Measurements from ENCODE around the gene WLS. TPM values are rescaled to one million over a fixed set of nuclear protein-coding genes. Genes with fewer than 3 reads are reported as not detected.
"Not testable (repeated sequence)": the region's sequence is repeated elsewhere in the genome, so short reads cannot be mapped to it uniquely, and the experiment has no call there.

Gene WLS
- total RNA-seq, 1 donor from 2014 or later = not detected

DNA sequence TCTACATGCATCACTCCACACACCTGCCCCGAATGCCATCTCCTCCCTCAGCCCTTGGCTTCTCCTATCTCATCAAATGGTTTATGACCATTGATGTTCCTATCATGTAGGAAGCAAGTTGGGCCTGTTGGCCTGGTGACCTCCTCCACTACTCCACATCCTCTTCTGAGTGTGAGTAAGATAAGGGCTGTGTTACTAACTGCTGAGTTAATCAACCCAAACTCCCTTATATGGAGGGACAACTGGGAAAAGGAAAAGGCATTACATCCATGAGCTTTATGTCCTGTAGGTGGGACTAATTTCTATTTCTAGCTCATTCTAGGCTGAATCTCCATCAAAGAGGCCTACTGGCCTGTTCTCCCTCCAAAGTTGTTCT lies 57.6 kb downstream of the WLS start:
- intact Hi-C loops (cut with micrococcal nuclease) = no loop called here
- ChIA-PET POLR2A (no interaction called here), CTCF (no interaction called here)
- DNase-seq (no peak), ATAC-seq (ENCODE audit: low read depth) (no peak)
- Mint-ChIP-seq H3K36me3 (ENCODE audit: low read depth) (no peaks in the 10 kb centered on the region), H3K27me3 (no peaks in the 10 kb centered on the region), H3K4me3 (no peak overlapping the region), H3K4me1 (peaks cover 3% of the 10 kb centered on the region), H3K9me3 (no peaks in the 10 kb centered on the region), H3K27ac (no peak overlapping the region)
- TF ChIP-seq CTCF (IDR thresholded peaks at IDR 0.05) = no peak

DNA sequence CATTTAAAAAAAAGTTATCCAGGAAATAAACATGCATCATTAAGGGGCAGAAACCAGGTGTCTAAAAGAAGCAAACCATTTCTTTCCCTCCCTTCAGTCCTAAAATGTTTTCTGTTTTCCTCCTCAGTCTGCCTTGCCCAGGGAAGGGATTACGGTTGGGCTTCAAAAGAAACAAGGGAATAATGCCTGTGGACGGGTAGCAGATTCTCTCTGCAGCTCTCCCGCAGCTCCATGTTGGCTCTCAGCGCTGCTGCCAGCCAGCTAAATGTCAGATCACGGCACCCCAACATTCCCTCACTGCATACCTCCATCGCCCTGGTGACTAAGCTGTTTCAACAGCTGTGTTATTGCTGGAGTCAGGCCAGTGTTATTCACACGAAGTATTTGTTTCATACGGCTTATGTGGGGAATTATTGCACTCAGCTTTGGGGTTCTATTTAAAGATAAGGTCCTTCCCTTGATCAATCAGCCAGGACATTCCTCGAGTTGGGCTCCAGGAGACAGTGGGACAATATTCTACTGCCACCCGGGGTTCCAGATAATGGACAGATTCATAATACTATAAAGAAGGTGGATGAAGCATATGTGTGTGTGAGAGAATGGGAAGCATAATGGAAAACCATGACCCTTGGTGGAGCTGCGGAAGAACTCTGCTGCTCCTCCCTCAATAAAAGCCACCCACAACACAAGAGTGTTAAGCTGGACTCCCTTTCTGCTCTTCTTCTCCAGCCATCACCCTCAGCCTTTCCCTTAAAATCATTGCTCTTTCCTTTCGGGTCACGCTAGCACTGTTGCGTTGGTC lies 58.2 kb downstream of the WLS start:
- H3K27me3 Mint-ChIP-seq = no peaks in the 10 kb centered on the region
- intact Hi-C loops (cut with micrococcal nuclease) = no loop called here
- POLR2A ChIA-PET = no interaction called here
- CTCF ChIA-PET = no interaction called here
- no peaks in the 10 kb centered on the region for H3K9me3 Mint-ChIP-seq
- H3K36me3 Mint-ChIP-seq (ENCODE audit: low read depth) = no peaks in the 10 kb centered on the region
- no peak for TF ChIP-seq CTCF (IDR thresholded peaks at IDR 0.05)
- H3K4me3 Mint-ChIP-seq = no peak overlapping the region
- H3K27ac Mint-ChIP-seq = no peak overlapping the region
- no peak for ATAC-seq (ENCODE audit: low read depth)
- H3K4me1 Mint-ChIP-seq = peaks cover 3% of the 10 kb centered on the region
- DNase-seq = no peak

DNA sequence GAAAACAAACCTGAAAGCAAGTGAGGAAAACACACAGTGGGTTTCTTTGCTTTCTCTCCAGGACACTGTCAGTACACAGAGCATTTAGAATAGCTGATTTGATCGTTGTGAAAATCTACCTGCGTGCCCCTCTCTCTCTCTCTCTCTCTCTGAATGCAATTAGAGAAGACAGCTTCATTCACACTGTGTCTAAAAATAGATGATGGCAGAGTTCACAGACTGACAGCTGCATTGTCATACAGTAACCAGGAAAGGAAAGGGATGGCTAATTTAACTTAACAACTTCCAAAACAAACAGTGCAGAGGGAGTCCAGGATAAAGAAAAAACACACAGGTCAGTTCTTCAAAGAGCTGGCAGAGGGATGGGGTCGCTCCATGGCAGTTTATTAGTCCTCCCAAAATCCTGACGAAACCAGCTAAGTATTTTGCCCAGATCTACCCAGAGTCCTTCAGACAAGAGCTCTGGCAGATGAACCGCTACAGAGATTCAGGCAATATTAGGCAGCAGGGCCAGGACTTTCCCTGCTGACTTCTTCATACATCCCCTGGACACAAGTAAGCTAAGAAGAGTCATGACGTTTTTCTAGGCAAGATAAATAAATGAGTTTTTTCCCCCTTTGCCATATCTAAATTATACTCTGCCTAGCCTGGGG lies 58.9 kb downstream of the WLS start:
- ATAC-seq (ENCODE audit: low read depth) (no peak), DNase-seq (no peak)
- Mint-ChIP-seq H3K27ac (no peak overlapping the region), H3K36me3 (ENCODE audit: low read depth) (no peaks in the 10 kb centered on the region), H3K4me3 (no peak overlapping the region), H3K4me1 (no peaks in the 10 kb centered on the region), H3K27me3 (no peaks in the 10 kb centered on the region), H3K9me3 (no peaks in the 10 kb centered on the region)
- ChIA-PET POLR2A (no interaction called here), CTCF (no interaction called here)
- no peak for TF ChIP-seq CTCF (IDR thresholded peaks at IDR 0.05)
- intact Hi-C loops (cut with micrococcal nuclease) = no loop called here

- POLR2A ChIA-PET; H3K4me1 Mint-ChIP-seq; DNase-seq; H3K4me3 Mint-ChIP-seq; H3K27me3 Mint-ChIP-seq; H3K9me3 Mint-ChIP-seq; CTCF ChIA-PET; intact Hi-C loops (cut with micrococcal nuclease); H3K36me3 Mint-ChIP-seq (ENCODE audit: low read depth); ATAC-seq (ENCODE audit: low read depth); H3K27ac Mint-ChIP-seq: not testable (repeated sequence)
These were observed 60.5 kb downstream of the WLS start for GRCh38 chr1:68171795-68172194.

DNA sequence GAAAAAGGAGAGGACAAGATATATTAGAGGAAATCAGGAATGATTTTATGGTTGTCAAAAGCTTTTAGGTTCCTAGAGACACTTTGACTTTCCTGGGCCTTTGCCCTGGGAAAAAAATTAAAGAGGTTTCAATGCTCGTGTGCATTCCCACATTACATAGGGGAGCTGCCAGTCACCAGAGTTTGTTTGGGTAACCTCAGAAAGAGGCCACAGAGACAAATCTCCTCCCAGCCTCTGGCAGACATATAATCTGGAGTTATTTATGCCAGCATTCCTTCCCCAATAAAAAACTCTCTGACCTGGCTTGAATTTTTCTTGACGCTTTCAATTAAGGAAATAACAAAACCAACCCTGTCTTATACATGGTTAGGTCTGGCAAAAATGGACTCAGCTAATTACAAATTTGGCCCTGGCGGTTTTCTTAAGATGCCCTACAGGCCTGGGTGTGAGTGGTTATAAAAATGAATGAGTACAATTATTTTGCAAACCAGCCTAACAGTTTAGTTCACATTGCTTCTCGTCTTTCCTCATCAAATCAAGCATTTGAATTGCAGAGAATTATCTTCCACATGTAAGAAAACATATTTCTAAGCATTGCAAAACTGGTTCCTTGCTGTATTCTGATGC lies 63.7 kb downstream of the WLS start:
- intact Hi-C loops (cut with micrococcal nuclease) = no loop called here
- H3K36me3 Mint-ChIP-seq (ENCODE audit: low read depth) = no peaks in the 10 kb centered on the region

More for the DNA sequence above, 63.7 kb downstream of the WLS start:
- POLR2A ChIA-PET = no interaction called here
- ATAC-seq (ENCODE audit: low read depth) (no peak), DNase-seq (no peak)
- no peak for TF ChIP-seq CTCF (IDR thresholded peaks at IDR 0.05)
- Mint-ChIP-seq H3K9me3 (no peaks in the 10 kb centered on the region), H3K27me3 (peaks cover 2% of the 10 kb centered on the region), H3K27ac (no peak overlapping the region), H3K4me3 (no peak overlapping the region), H3K4me1 (no peaks in the 10 kb centered on the region)
- CTCF ChIA-PET = no interaction called here
